ENCODE results near the gene SLC25A39.

DNA sequence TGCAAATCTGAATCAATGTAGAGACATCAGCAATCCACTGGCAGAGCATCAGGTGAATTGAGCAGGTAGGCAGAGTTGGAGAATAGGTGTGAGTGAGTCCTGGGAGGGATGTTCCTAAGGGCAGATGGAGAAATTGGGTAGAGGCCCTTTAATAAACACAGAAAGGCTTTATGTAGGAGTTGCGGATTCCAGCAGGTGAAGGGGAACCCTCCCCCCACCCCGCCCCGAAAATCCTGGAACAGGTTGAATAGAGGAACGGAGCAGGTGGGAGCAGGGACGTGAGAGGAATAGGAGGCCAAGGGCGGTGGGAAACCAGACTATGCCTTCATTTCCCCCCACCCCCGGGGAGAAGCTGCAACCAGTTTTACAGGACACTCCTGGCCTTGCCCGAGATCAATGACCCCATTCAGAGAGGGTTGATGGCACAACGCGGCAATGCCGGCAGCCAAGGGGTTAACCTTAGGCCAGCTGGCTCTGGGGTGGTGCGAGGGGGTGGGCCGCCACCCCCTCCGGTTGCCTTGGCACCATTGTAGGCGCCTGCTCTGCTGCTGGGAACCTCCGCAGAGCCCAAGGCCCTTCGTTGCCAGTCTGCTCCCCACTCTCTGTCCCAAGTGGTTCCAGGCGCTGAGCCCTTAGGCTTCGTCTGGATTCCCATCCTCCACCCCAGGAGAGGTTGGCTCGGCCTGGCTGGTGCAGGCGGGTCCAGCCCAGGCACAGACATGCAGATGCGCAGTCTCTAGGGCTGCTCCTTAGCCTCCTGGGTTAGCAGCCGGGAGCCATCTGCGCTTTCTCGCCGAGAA, 17.0 kb downstream of the SLC25A39 start:
- TF ChIP-seq, protein P1, sequence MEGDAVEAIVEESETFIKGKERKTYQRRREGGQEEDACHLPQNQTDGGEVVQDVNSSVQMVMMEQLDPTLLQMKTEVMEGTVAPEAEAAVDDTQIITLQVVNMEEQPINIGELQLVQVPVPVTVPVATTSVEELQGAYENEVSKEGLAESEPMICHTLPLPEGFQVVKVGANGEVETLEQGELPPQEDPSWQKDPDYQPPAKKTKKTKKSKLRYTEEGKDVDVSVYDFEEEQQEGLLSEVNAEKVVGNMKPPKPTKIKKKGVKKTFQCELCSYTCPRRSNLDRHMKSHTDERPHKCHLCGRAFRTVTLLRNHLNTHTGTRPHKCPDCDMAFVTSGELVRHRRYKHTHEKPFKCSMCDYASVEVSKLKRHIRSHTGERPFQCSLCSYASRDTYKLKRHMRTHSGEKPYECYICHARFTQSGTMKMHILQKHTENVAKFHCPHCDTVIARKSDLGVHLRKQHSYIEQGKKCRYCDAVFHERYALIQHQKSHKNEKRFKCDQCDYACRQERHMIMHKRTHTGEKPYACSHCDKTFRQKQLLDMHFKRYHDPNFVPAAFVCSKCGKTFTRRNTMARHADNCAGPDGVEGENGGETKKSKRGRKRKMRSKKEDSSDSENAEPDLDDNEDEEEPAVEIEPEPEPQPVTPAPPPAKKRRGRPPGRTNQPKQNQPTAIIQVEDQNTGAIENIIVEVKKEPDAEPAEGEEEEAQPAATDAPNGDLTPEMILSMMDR (IDR thresholded peaks at IDR 0.05), result no peak
- TF ChIP-seq POLR2A (IDR thresholded peaks at IDR 0.05), result no peak
